Endothelial cell of umbilical vein (primary cell): ENCODE data around the gene MAPT. TPM values are rescaled to one million over a fixed set of nuclear protein-coding genes. Genes with fewer than 3 reads are reported as not detected.

ENCODE experiments used
- BruUV-seq: library from RNA; stranded (reverse); fragments of 400-500 nt; replicated peaks from 2 replicates; lab custom pipeline; 2021; lab: Mats Ljungman, UMichigan
- CTCF ChIA-PET: fragments of 300-600, 350-600 bp; sonication (Branson Sonifier 250); formaldehyde crosslinking; loops from one replicate; lab custom pipeline; 2021; ENCODE audit warnings: antibody characterized with exemption, inconsistent platforms; lab: Charles Lee
- POLR2A ChIA-PET: fragments of 300-600, 350-600 bp; sonication (Branson Sonifier 250); formaldehyde crosslinking; loops from one replicate; lab custom pipeline; 2021; ENCODE audit warnings: antibody characterized with exemption, inconsistent platforms; lab: Charles Lee
- DNase-seq: peaks from one replicate; pipeline ENCODE4 v3.0.0-alpha.2; 2011; ENCODE audit warnings: low read depth, low spot score
- FAIRE-seq: peaks from 2 replicates; lab custom pipeline; 2011; peaks lifted over from hg19 to GRCh38; lab: Jason Lieb, UNC
- H2AFZ ChIP-seq: 2 replicates; pipeline ENCODE4 v1.6.0; 2012; ENCODE audit warnings: low read depth, low read length, control low read depth, inconsistent platforms
- H3K27ac ChIP-seq: 2 replicates; pipeline ENCODE4 v1.5.1; 2011; ENCODE audit warnings: low read depth, mild to moderate bottlenecking, control low read depth, low read length, moderate library complexity; ENCODE audit not compliant: insufficient read depth
- H3K27me3 ChIP-seq, 2 experiments: 2 replicates each; pipeline versions ENCODE4 v1.6.0 to v1.6.1; 2011; ENCODE audit warnings: low read length in 2 of 2, mixed read lengths in 1 of 2; ENCODE audit not compliant: control insufficient read depth in 2 of 2, insufficient read depth in 2 of 2
- H3K36me3 ChIP-seq, 2 experiments: 2 replicates in 1 of 2; 3 replicates in 1 of 2; pipeline ENCODE4 v1.5.1; 2011; ENCODE audit warnings: low read length in 2 of 2, mild to moderate bottlenecking in 1 of 2, moderate library complexity in 1 of 2; ENCODE audit not compliant: control insufficient read depth in 2 of 2, insufficient read depth in 2 of 2; ENCODE audit errors: extremely low read depth in 1 of 2
- H3K4me1 ChIP-seq: 3 replicates; pipeline ENCODE4 v1.5.1; 2011; ENCODE audit warnings: mild to moderate bottlenecking, low read length; ENCODE audit not compliant: control insufficient read depth, insufficient read depth; ENCODE audit errors: extremely low read depth
- H3K4me2 ChIP-seq: 2 replicates; pipeline ENCODE4 v1.6.1; 2011; ENCODE audit warnings: low read length, control low read depth, mixed read lengths; ENCODE audit not compliant: insufficient read depth
- H3K4me3 ChIP-seq, 3 experiments: fragments of 200-600 bp in 1 of 3; sonication (generic), shearing (Covaris generic) in 1 of 3; replicated peaks in 1 of 3; 2 replicates each; pipeline ENCODE4 v1.5.1; 2011 to 2016; ENCODE audit warnings: control low read depth in 3 of 3, low read length in 3 of 3, mild to moderate bottlenecking in 2 of 3, inconsistent platforms in 1 of 3, low read depth in 1 of 3, moderate library complexity in 1 of 3; ENCODE audit not compliant: insufficient read depth in 1 of 3
- H3K79me2 ChIP-seq: 2 replicates; pipeline ENCODE4 v1.6.0; 2012; ENCODE audit warnings: low read length, inconsistent platforms; ENCODE audit not compliant: control insufficient read depth, insufficient read depth
- H3K9ac ChIP-seq: replicated peaks from 2 replicates; pipeline ENCODE3; 2011; ENCODE audit warnings: low read length, control low read depth; ENCODE audit not compliant: insufficient read depth; ENCODE audit errors: extremely low read depth
- H3K9me1 ChIP-seq: replicated peaks from 3 replicates; pipeline ENCODE4 v1.6.0; 2011; ENCODE audit warnings: mild to moderate bottlenecking, low read length; ENCODE audit not compliant: control insufficient read depth, insufficient read depth; ENCODE audit errors: extremely low read depth
- H3K9me3 ChIP-seq: replicated peaks from 2 replicates; pipeline ENCODE4 v1.5.1; 2012; ENCODE audit warnings: low read length, inconsistent platforms; ENCODE audit not compliant: control insufficient read depth, insufficient read depth
- H4K20me1 ChIP-seq: replicated peaks from 2 replicates; pipeline ENCODE3; 2011; ENCODE audit warnings: mild to moderate bottlenecking, low read length; ENCODE audit not compliant: control insufficient read depth, insufficient read depth; ENCODE audit errors: extremely low read depth
- CTCF ChIP-seq, 2 donors: IDR thresholded peaks; 1 replicate in 1 of 2; 2 replicates in 1 of 2; pipeline ENCODE4 v1.5.1; 2011; ENCODE audit warnings: low read length in 2 of 2, mild to moderate bottlenecking in 2 of 2, moderate library complexity in 2 of 2, control low read depth in 1 of 2, inconsistent platforms in 1 of 2, low read depth in 1 of 2; ENCODE audit not compliant: insufficient read depth in 1 of 2; ENCODE audit errors: extremely low read depth in 1 of 2
- EZH2 ChIP-seq: IDR thresholded peaks from 2 replicates; pipeline ENCODE4 v1.6.1; 2012; ENCODE audit warnings: borderline replicate concordance, low read depth, mild to moderate bottlenecking, moderate library complexity, low read length, inconsistent platforms; ENCODE audit not compliant: severe bottlenecking
- FOS ChIP-seq: IDR thresholded peaks from 2 replicates; pipeline ENCODE4 v1.6.1; 2011; ENCODE audit warnings: mild to moderate bottlenecking, low read length, moderate library complexity, borderline replicate concordance; ENCODE audit not compliant: insufficient read depth
- GATA2 ChIP-seq: IDR thresholded peaks from 2 replicates; pipeline ENCODE4 v1.7.0; 2011; ENCODE audit warnings: low read depth, mild to moderate bottlenecking, moderate library complexity, mixed read lengths, low read length; ENCODE audit not compliant: insufficient read length, insufficient read depth
- JUN ChIP-seq: IDR thresholded peaks from 2 replicates; pipeline ENCODE4 v1.6.1; 2011; ENCODE audit warnings: borderline replicate concordance, low read depth; ENCODE audit not compliant: insufficient read length, insufficient read depth
- MAX ChIP-seq: IDR thresholded peaks from 2 replicates; pipeline ENCODE4 v1.6.1; 2011; ENCODE audit not compliant: insufficient read depth, insufficient read length
- MYC ChIP-seq: IDR thresholded peaks from one replicate; pipeline ENCODE4 v1.6.1; 2011; ENCODE audit warnings: mild to moderate bottlenecking, low read depth, low read length
- POLR2A ChIP-seq: IDR thresholded peaks from 2 replicates; pipeline ENCODE4 v1.6.1; 2012; ENCODE audit warnings: low read depth, mild to moderate bottlenecking, control low read depth, low read length
- POLR2AphosphoS5 ChIP-seq: IDR thresholded peaks from 2 replicates; pipeline ENCODE4 v1.6.1; 2012; ENCODE audit warnings: low read depth, mild to moderate bottlenecking, control low read depth, low read length, moderate library complexity; ENCODE audit not compliant: insufficient read depth
- dilution Hi-C: fragments of 300-500 bp; cut with MboI; formaldehyde crosslinking; loops from one replicate; pipeline ENCODE4 v1.15.0; 2019; ENCODE audit warnings: low sequenced_read_pairs; ENCODE audit not compliant: extremely low pct_ligation_motif_present
- intact Hi-C: fragments of 100-400 bp; cut with micrococcal nuclease; formaldehyde crosslinking; loops from one replicate; pipeline ENCODE4 v1.10.0; 2022
- polyA plus RNA-seq, 4 experiments: library from polyadenylated mRNA; depleted of rRNA in 3 of 4; stranded (reverse) in 3 of 4; unstranded in 1 of 4; fragments of >200 nt; gene quantifications; 2 replicates each; pipeline versions ENCODE4 v1.2.1 to v1.2.3, GENCODE V29; 2011 to 2012; ENCODE audit warnings: missing spikeins in 1 of 4
- total RNA-seq: library from RNA; stranded (reverse); gene quantifications from 2 replicates; pipeline ENCODE4 v1.2.3, GENCODE V29; 2021

The MAPT gene
- total and polyA plus RNA-seq, 2 donors (not counting 3 experiments of a cell fraction or from before 2014, with no cell fraction given) = 0.04 to 0.51 TPM

- FAIRE-seq (no peak), DNase-seq (no peak)
- no peak overlapping the region for H3K27ac ChIP-seq
- no peak overlapping the region for H3K9ac ChIP-seq
- no peak overlapping the region for H2AFZ ChIP-seq
- H3K9me1 ChIP-seq = no peaks in the 10 kb centered on the region
- TF ChIP-seq EZH2 = no peak
- no peak for TF ChIP-seq FOS
- no peak for TF ChIP-seq MAX
- TF ChIP-seq POLR2AphosphoS5 = no peak
- TF ChIP-seq GATA2 = no peak
- no peak for TF ChIP-seq POLR2A
- no peak for TF ChIP-seq MYC
- TF ChIP-seq CTCF (IDR thresholded peaks at IDR 0.05; ENCODE audit: extremely low read depth in 1 of 2, insufficient read depth in 1 of 2, low read depth in 1 of 2, low read length in 2 of 2) = no peak
- TF ChIP-seq JUN = no peak
- H4K20me1 ChIP-seq = no peaks in the 10 kb centered on the region
- intact Hi-C loops (no loop called here), dilution Hi-C loops (no loop called here)
- no peak overlapping the region for H3K4me2 ChIP-seq
- POLR2A ChIA-PET = no interaction called here
- H3K4me3 ChIP-seq = no peak overlapping the region
- peaks cover 7% of the 10 kb centered on the region for H3K79me2 ChIP-seq
- H3K36me3 ChIP-seq = peaks cover 10 to 18% of the 10 kb centered on the region in 2 experiments
- no TSS peak for BruUV-seq
- no peaks in the 10 kb centered on the region for H3K27me3 ChIP-seq
- H3K4me1 ChIP-seq = peaks cover 9% of the 10 kb centered on the region
- no peaks in the 10 kb centered on the region for H3K9me3 ChIP-seq
- CTCF ChIA-PET = interaction anchor here (1.1 to 3.7 kb wide), 7 partner anchors 10 to 166 kb away, joined by 3 to 131 read pairs (median 5); partner anchors contain the start of gene KANSL1
Measured at GRCh38 chr17:46047398-46047797, 153.0 kb downstream of the MAPT start.
